ENCODE results near the gene PADI4. TPM values are rescaled to one million over a fixed set of nuclear protein-coding genes. Genes with fewer than 3 reads are reported as not detected.

The PADI4 gene
- total RNA-seq, 1 experiment from 2014 or later = not detected

DNA sequence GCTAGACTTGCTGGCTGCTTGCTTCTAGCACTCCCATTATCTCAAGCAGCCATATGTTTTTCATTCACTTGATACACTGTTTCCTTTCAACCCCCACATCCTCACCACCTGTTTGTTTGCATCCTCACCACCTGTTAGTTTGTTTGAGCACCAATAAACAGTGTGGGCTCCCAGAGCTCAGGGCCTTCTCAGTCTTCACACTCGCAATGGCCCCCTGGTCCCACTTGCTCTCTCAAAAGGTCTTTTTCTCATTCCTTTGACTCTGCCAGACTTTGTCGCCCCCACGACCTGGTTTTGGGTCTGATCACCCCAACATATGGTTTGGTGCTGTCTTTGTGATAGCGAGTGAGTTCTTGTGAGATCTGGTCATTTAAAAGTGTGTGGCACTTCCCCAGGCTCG is 6.2 kb upstream of the PADI4 start:
- ATAC-seq (no peak), DNase-seq (ENCODE audit: low read depth, low spot score) (no peak)
- peaks cover 11% of the 10 kb centered on the region; the same call in 1 of the 2 replicates for H3K4me1 ChIP-seq (ENCODE audit: control insufficient read depth, insufficient read depth, low read length)
- H3K9me3 ChIP-seq (ENCODE audit: control insufficient read depth, insufficient read depth, low read depth, low read length) = no peaks in the 10 kb centered on the region
- TF ChIP-seq POLR2AphosphoS5 (IDR thresholded peaks at IDR 0.05; ENCODE audit: low read depth, low read length) = no peak
- no peak for TF ChIP-seq SIN3A (IDR thresholded peaks at IDR 0.05; ENCODE audit: borderline replicate concordance, insufficient read depth, low read depth, low read length)
- no peak for TF ChIP-seq TCF7L2 (IDR thresholded peaks at IDR 0.05; ENCODE audit: low read depth, low read length)
- TF ChIP-seq, protein P1, sequence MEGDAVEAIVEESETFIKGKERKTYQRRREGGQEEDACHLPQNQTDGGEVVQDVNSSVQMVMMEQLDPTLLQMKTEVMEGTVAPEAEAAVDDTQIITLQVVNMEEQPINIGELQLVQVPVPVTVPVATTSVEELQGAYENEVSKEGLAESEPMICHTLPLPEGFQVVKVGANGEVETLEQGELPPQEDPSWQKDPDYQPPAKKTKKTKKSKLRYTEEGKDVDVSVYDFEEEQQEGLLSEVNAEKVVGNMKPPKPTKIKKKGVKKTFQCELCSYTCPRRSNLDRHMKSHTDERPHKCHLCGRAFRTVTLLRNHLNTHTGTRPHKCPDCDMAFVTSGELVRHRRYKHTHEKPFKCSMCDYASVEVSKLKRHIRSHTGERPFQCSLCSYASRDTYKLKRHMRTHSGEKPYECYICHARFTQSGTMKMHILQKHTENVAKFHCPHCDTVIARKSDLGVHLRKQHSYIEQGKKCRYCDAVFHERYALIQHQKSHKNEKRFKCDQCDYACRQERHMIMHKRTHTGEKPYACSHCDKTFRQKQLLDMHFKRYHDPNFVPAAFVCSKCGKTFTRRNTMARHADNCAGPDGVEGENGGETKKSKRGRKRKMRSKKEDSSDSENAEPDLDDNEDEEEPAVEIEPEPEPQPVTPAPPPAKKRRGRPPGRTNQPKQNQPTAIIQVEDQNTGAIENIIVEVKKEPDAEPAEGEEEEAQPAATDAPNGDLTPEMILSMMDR (IDR thresholded peaks at IDR 0.05) = no peak
- TF ChIP-seq, protein P2, sequence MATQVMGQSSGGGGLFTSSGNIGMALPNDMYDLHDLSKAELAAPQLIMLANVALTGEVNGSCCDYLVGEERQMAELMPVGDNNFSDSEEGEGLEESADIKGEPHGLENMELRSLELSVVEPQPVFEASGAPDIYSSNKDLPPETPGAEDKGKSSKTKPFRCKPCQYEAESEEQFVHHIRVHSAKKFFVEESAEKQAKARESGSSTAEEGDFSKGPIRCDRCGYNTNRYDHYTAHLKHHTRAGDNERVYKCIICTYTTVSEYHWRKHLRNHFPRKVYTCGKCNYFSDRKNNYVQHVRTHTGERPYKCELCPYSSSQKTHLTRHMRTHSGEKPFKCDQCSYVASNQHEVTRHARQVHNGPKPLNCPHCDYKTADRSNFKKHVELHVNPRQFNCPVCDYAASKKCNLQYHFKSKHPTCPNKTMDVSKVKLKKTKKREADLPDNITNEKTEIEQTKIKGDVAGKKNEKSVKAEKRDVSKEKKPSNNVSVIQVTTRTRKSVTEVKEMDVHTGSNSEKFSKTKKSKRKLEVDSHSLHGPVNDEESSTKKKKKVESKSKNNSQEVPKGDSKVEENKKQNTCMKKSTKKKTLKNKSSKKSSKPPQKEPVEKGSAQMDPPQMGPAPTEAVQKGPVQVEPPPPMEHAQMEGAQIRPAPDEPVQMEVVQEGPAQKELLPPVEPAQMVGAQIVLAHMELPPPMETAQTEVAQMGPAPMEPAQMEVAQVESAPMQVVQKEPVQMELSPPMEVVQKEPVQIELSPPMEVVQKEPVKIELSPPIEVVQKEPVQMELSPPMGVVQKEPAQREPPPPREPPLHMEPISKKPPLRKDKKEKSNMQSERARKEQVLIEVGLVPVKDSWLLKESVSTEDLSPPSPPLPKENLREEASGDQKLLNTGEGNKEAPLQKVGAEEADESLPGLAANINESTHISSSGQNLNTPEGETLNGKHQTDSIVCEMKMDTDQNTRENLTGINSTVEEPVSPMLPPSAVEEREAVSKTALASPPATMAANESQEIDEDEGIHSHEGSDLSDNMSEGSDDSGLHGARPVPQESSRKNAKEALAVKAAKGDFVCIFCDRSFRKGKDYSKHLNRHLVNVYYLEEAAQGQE (IDR thresholded peaks at IDR 0.05; ENCODE audit: insufficient read depth in 1 of 2, low read depth in 2 of 2, low read length in 1 of 2) = no peak
- in situ Hi-C loops (cut with HindIII; ENCODE audit: low pct_unique_long_range_greater_than_20kb, low sequenced_read_pairs) (no loop called here), intact Hi-C loops (cut with micrococcal nuclease; ENCODE audit: unreplicated experiment) (no loop called here)
- H3K27ac ChIP-seq (ENCODE audit: low read length) = no peak overlapping the region
- no peaks in the 10 kb centered on the region for H3K36me3 ChIP-seq (ENCODE audit: control insufficient read depth, insufficient read depth, low read length)
- BruUV-seq (replicated peaks) = no TSS peak
- no peak overlapping the region for H3K4me3 ChIP-seq (ENCODE audit: low read depth in 2 of 2, low read length in 2 of 2)
- POLR2A ChIA-PET = no interaction called here
- CTCF ChIA-PET = no interaction called here
- no peaks in the 10 kb centered on the region for H3K27me3 ChIP-seq (ENCODE audit: control insufficient read depth, insufficient read depth, low read length)

DNA sequence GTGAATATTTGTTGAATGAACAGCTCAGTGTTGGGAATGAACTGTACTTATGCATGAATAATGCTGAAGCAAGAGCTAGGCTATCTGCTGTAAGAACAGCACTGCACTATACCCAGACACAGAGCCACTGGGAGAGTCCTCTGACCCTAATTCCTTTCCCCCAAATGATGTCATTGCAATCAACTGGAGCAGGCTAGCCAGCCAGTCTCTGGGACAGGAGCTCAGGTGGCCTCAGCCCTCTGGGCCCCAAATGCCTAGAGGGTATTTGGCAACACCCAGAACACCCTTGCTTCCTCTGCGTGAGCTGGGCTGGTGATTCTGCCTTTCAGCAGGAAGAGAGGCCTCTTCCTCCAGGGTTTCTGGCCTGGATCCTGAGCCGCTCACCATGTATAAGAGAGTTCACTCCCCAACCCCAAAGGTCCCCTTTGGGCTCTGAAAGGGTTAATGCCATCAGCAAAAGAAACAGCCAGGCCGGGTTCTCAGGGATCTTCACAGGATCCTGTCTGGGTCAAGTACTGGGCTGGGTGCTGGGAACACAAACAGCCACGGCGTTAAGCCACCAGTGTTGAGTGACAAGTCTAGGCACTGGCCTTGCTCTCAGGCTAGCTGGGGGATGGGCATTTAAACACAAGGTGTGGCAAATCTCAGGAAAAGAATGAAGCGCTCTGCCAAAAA is 3.7 kb upstream of the PADI4 start:
- H3K4me1 ChIP-seq (ENCODE audit: control insufficient read depth, insufficient read depth, low read length) = peaks cover 11% of the 10 kb centered on the region; the same call in 1 of the 2 replicates
- no peaks in the 10 kb centered on the region for H3K36me3 ChIP-seq (ENCODE audit: control insufficient read depth, insufficient read depth, low read length)
- no peaks in the 10 kb centered on the region for H3K9me3 ChIP-seq (ENCODE audit: control insufficient read depth, insufficient read depth, low read depth, low read length)
- in situ Hi-C loops (cut with HindIII; ENCODE audit: low pct_unique_long_range_greater_than_20kb, low sequenced_read_pairs) = no loop called here
- TF ChIP-seq SIN3A (IDR thresholded peaks at IDR 0.05; ENCODE audit: borderline replicate concordance, insufficient read depth, low read depth, low read length) = no peak
- TF ChIP-seq POLR2AphosphoS5 (IDR thresholded peaks at IDR 0.05; ENCODE audit: low read depth, low read length) = no peak
- TF ChIP-seq TCF7L2 (IDR thresholded peaks at IDR 0.05; ENCODE audit: low read depth, low read length) = no peak
- TF ChIP-seq, protein P2 (IDR thresholded peaks at IDR 0.05; ENCODE audit: insufficient read depth in 1 of 2, low read depth in 2 of 2, low read length in 1 of 2) = no peak
- TF ChIP-seq, protein P1 (IDR thresholded peaks at IDR 0.05) = no peak
- intact Hi-C loops (cut with micrococcal nuclease; ENCODE audit: unreplicated experiment) = no loop called here
- no peak overlapping the region; the same call in 1 of the 2 replicates for H3K27ac ChIP-seq (ENCODE audit: low read length)
- no peak overlapping the region for H3K4me3 ChIP-seq (ENCODE audit: low read depth in 2 of 2, low read length in 2 of 2)
- ATAC-seq (peak; percentile 64), DNase-seq (ENCODE audit: low read depth, low spot score) (no peak)
- ChIA-PET CTCF (no interaction called here), POLR2A (no interaction called here)
- no TSS peak for BruUV-seq (replicated peaks)
- H3K27me3 ChIP-seq (ENCODE audit: control insufficient read depth, insufficient read depth, low read length) = no peaks in the 10 kb centered on the region

All from Panc1 (cell line).